Osteoblast (primary cell): ENCODE data around the gene PKD1L1. TPM values are rescaled to one million over a fixed set of nuclear protein-coding genes. Genes with fewer than 3 reads are reported as not detected.

Experiments used
- DNase-seq: peaks from one replicate; pipeline ENCODE4 v3.0.0; 2011; ENCODE audit warnings: low spot score, mixed read lengths; ENCODE audit not compliant: insufficient read length; ENCODE audit errors: missing footprints
- H2AFZ ChIP-seq: 2 replicates; pipeline ENCODE4 v1.6.0; 2011; ENCODE audit warnings: mild to moderate bottlenecking, low read length
- H3K27ac ChIP-seq: 2 replicates; pipeline ENCODE4 v1.5.1; 2011; ENCODE audit warnings: mild to moderate bottlenecking, low read depth, low read length, moderate library complexity
- H3K27me3 ChIP-seq: 2 replicates; pipeline ENCODE4 v1.6.0; 2012; ENCODE audit warnings: mild to moderate bottlenecking, control low read depth, inconsistent platforms, low read length, moderate library complexity; ENCODE audit not compliant: insufficient read depth
- H3K36me3 ChIP-seq: 2 replicates; pipeline ENCODE4 v1.5.1; 2011; ENCODE audit warnings: mild to moderate bottlenecking, low read length, control low read depth, moderate library complexity; ENCODE audit not compliant: insufficient read depth
- H3K4me1 ChIP-seq: 2 replicates; pipeline ENCODE4 v1.5.1; 2011; ENCODE audit warnings: mild to moderate bottlenecking, low read length, control low read depth, moderate library complexity; ENCODE audit not compliant: insufficient read depth
- H3K4me2 ChIP-seq: 2 replicates; pipeline ENCODE4 v1.6.0; 2011; ENCODE audit warnings: mild to moderate bottlenecking, low read length; ENCODE audit not compliant: insufficient read depth
- H3K4me3 ChIP-seq: fragments of 200-600 bp; sonication (generic); 3 replicates; pipeline ENCODE4 v1.5.1; 2012; ENCODE audit warnings: mild to moderate bottlenecking, low read length, inconsistent platforms; ENCODE audit not compliant: insufficient read depth
- H3K79me2 ChIP-seq: 2 replicates; pipeline ENCODE4 v1.6.0; 2012; ENCODE audit warnings: mild to moderate bottlenecking, low read length, control low read depth, inconsistent platforms; ENCODE audit not compliant: insufficient read depth
- H3K9me3 ChIP-seq: 2 replicates; pipeline ENCODE4 v1.5.1; 2011; ENCODE audit warnings: low read depth, low read length, control low read depth
- H4K20me1 ChIP-seq: 2 replicates; pipeline ENCODE4 v1.6.0; 2012; ENCODE audit warnings: mild to moderate bottlenecking, low read length, control low read depth; ENCODE audit not compliant: insufficient read depth
- total RNA-seq: library from RNA; depleted of rRNA; stranded (reverse); fragments of >200 nt; gene quantifications from 2 replicates; pipeline ENCODE4 v1.2.3, GENCODE V29; 2012
- TF ChIP-seq, protein P1 (sequence below): IDR thresholded peaks from 2 replicates; pipeline ENCODE4 v1.5.1; 2011; ENCODE audit warnings: mild to moderate bottlenecking, low read depth, low read length, moderate library complexity; ENCODE audit errors: extremely low read depth

The PKD1L1 gene
- total RNA-seq, 1 donor = under 0.01 TPM

DNA sequence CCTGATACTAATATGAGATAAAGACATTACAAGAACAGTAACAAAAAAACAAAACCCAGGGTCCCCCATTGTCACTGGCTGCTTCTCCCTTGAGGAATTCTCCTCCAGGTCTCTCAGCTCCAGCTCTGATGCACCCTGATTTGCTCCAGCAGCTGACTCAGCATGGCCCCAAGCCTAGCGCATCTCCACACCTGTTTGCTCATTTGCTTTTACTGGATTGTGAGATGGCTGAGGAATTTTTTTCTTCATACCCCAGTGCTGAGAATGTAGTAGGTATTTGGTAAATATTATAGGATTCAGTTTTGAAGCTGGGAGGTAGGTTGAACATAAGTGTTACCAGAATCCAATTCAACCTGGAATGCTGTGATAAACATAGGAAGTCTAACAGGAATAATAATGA lies 171.9 kb downstream of the PKD1L1 start:
- Histone ChIP-seq H3K27ac (no peak overlapping the region), H3K4me3 (no peak overlapping the region), H3K4me2 (no peak overlapping the region), H3K36me3 (no peaks in the 10 kb centered on the region), H3K79me2 (no peaks in the 10 kb centered on the region), H2AFZ (no peak overlapping the region), H3K4me1 (peaks cover 27% of the 10 kb centered on the region), H3K9me3 (no peaks in the 10 kb centered on the region), H4K20me1 (no peaks in the 10 kb centered on the region), H3K27me3 (no peaks in the 10 kb centered on the region)
- TF ChIP-seq, protein P1, sequence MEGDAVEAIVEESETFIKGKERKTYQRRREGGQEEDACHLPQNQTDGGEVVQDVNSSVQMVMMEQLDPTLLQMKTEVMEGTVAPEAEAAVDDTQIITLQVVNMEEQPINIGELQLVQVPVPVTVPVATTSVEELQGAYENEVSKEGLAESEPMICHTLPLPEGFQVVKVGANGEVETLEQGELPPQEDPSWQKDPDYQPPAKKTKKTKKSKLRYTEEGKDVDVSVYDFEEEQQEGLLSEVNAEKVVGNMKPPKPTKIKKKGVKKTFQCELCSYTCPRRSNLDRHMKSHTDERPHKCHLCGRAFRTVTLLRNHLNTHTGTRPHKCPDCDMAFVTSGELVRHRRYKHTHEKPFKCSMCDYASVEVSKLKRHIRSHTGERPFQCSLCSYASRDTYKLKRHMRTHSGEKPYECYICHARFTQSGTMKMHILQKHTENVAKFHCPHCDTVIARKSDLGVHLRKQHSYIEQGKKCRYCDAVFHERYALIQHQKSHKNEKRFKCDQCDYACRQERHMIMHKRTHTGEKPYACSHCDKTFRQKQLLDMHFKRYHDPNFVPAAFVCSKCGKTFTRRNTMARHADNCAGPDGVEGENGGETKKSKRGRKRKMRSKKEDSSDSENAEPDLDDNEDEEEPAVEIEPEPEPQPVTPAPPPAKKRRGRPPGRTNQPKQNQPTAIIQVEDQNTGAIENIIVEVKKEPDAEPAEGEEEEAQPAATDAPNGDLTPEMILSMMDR = no peak
- DNase-seq = no peak

DNA sequence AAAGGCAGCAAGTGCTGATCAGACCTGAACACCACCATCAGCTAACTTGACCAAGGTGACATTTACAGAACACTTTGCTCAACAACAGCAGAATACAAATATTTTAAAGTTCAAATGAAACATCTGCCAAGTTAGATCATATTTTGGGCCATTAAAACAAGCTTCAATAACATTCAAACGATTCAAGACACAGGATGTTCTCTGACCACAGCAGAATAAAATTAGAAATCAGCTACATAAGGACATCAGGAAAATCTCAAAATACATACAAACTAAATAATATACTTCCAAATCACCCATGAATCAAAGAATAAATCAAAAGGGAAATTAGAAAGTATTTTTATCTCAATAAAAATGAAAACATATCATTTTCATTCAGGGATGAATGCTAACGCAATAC lies 173.0 kb downstream of the PKD1L1 start:
- Histone ChIP-seq H3K4me2 (no peak overlapping the region), H3K4me3 (no peak overlapping the region), H3K9me3 (no peaks in the 10 kb centered on the region), H3K36me3 (no peaks in the 10 kb centered on the region), H2AFZ (peak overlapping the region; percentile 61), H3K27ac (no peak overlapping the region), H4K20me1 (no peaks in the 10 kb centered on the region), H3K4me1 (peaks cover 34% of the 10 kb centered on the region), H3K27me3 (no peaks in the 10 kb centered on the region), H3K79me2 (no peaks in the 10 kb centered on the region)
- TF ChIP-seq, protein P1 = no peak
- DNase-seq = no peak

DNA sequence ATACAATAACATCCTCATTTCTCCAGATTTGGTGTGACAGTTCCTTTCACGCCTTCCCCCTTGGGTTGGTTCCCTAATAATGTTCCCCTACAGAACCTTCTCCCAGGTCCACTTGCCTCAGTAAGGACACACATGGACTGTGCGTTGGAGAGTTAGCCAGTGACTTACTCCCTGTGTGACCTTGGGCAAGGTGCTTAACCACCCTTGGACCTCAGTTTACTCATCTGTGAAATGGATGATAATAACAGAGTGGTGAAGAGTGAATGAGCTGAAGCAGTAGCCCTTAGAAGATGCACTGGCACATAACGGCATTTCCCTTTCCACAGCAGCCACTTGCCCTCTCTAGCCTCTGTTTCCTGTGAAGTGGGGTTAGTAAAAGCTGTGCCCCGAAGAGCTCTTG lies 175.8 kb downstream of the PKD1L1 start:
- no peaks in the 10 kb centered on the region for H3K79me2 ChIP-seq
- H3K9me3 ChIP-seq = no peaks in the 10 kb centered on the region
- no peaks in the 10 kb centered on the region for H3K27me3 ChIP-seq
- no peaks in the 10 kb centered on the region for H4K20me1 ChIP-seq
- H3K4me3 ChIP-seq = no peak overlapping the region
- H3K27ac ChIP-seq = peak overlapping the region; percentile 84
- TF ChIP-seq, protein P1 = no peak
- H3K4me2 ChIP-seq = peak overlapping the region; percentile 57
- H2AFZ ChIP-seq = no peak overlapping the region
- DNase-seq = no peak
- no peaks in the 10 kb centered on the region for H3K36me3 ChIP-seq
- H3K4me1 ChIP-seq = peaks cover 27% of the 10 kb centered on the region

DNA sequence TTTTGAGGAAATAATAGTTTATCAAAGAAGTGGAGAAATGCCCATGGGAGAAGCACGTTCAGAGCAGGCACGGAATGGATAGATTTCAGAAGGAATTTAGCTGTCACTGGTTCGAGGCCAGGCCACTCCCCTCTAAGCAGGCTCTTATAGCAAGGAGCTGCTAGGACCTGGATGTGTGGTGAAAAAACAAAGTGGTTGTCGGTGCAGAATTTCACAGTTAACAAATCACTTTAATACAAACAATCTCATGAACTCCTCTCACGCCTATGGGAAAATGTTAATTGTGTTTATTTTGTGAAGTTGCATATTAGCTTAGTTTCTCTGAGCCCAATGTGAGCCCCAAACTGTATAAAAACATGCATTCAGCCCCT lies 176.3 kb downstream of the PKD1L1 start:
- Histone ChIP-seq H2AFZ (peak overlapping the region; percentile 36), H3K4me3 (no peak overlapping the region), H4K20me1 (no peaks in the 10 kb centered on the region), H3K27ac (peak overlapping the region; percentile 84), H3K79me2 (no peaks in the 10 kb centered on the region), H3K27me3 (no peaks in the 10 kb centered on the region), H3K9me3 (no peaks in the 10 kb centered on the region), H3K4me1 (peaks cover 27% of the 10 kb centered on the region), H3K4me2 (peak overlapping the region; percentile 57), H3K36me3 (no peaks in the 10 kb centered on the region)
- no peak for DNase-seq
- TF ChIP-seq, protein P1 = no peak
